ENCODE measurements around the gene MARK2. TPM values are rescaled to one million over a fixed set of nuclear protein-coding genes. Genes with fewer than 3 reads are reported as not detected.

The MARK2 gene
- 10 to 100 TPM; 39.7 to 39.8 TPM for total RNA-seq
- 26.6 TPM for polyA plus RNA-seq (2013, experiment 1 of 2)
- 27.3 TPM for polyA plus RNA-seq (2013, experiment 2 of 2)
- long read RNA-seq, experiment 1, partial matches to known transcripts: 0 of 7 reads
- long read RNA-seq, experiment 1, other reads (novel, unspliced or antisense): 7 of 7 reads
- long read RNA-seq, experiment 2, full-length matches to known transcripts: 14 of 55 reads
- long read RNA-seq, experiment 2, partial matches to known transcripts: 6 of 55 reads
- long read RNA-seq, experiment 2, other reads (novel, unspliced or antisense): 35 of 55 reads
- long read RNA-seq, experiment 3, partial matches to known transcripts: 0 of 2 reads
- long read RNA-seq, experiment 3, other reads (novel, unspliced or antisense): 2 of 2 reads
- long read RNA-seq, experiment 4: 0 reads

GRCh38 chr11:63838678-63839507, at the start of gene MARK2:
TSS of gene MARK2 (plus strand) at chr11:63839110. CDS start at chr11:63839507, 397 bp downstream.
- 0 to 2% methylated on average over 18 to 100 of the region's 100 CpGs for WGBS, 2 experiments (ENCODE audit: insufficient coverage in 1 of 2, insufficient read length in 1 of 2)
- peaks cover 2% of the 10 kb centered on the region for H3K36me3 Mint-ChIP-seq (ENCODE audit: low read depth)
- H3K27me3 Mint-ChIP-seq (ENCODE audit: insufficient read depth): no peaks in the 10 kb centered on the region
- peak within 1 kb of the TSS; percentile 85 for H3K4me3 ChIP-seq (ENCODE audit: low read length)
- H3K4me1 Mint-ChIP-seq: peaks cover 44% of the 10 kb centered on the region
- peak within 1 kb of the TSS; percentile 21 for H3K27ac ChIP-seq (ENCODE audit: low read depth, low read length)
- H3K27ac Mint-ChIP-seq: peak within 1 kb of the TSS; percentile 86
- H3K4me1 ChIP-seq (ENCODE audit: control insufficient read depth, insufficient read depth, low read length): peaks cover 5% of the 10 kb centered on the region
- H3K9me3 ChIP-seq (ENCODE audit: control insufficient read depth, low read length): no peaks in the 10 kb centered on the region
- no peak for TF ChIP-seq CTCF (conservative IDR thresholded peaks at IDR 0.05)
- DNase-seq: peak; percentile 100
- H3K4me3 Mint-ChIP-seq: peak within 1 kb of the TSS; percentile 92
- H3K9ac ChIP-seq (ENCODE audit: extremely low read depth, low read length, poor library complexity, severe bottlenecking): peak within 1 kb of the TSS; percentile 80
- no peaks in the 10 kb centered on the region for H3K9me3 Mint-ChIP-seq
- no peaks in the 10 kb centered on the region for H3K27me3 ChIP-seq (ENCODE audit: control insufficient read depth, insufficient read depth, low read length, poor library complexity, severe bottlenecking)
- H3K36me3 ChIP-seq (ENCODE audit: control insufficient read depth, insufficient read depth, low read length): peaks cover 16% of the 10 kb centered on the region

DNA sequence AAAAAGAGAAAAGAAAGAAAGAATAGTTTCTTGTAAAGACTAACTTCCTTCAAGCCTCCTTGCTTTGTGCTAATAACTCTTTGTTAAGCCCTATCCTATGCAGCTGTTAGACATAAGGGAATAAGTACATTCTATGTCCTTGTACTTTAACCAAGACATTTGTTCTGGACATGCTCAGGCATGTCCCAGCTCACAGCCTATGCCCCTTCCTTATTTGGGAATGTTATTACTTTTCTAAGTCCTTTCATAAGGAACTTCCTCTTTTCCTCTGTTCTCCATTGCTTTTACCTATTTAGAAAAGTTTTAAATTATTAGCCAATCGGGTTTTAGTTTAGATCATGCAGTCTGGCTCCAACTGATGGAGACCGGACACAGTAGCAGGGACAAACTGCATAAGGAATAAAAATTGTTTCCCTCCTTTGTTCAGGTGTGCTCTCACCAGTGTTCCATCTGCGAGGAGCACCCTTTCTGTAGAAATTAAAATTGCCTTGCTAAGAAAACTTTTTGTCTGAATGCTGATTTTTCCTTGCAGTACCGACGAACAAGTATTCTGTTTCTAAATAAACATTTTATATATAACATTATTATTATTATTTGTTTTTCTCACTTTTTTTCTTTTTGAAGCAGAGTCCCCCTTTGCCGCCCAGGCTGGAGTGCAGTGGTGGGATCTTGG, 47.3 kb upstream of the MARK2 start:
- H3K4me3 Mint-ChIP-seq: no peak overlapping the region
- no peaks in the 10 kb centered on the region for H3K4me1 Mint-ChIP-seq
- Histone ChIP-seq H3K9ac (ENCODE audit: extremely low read depth, low read length, poor library complexity, severe bottlenecking) (no peak overlapping the region), H3K4me1 (ENCODE audit: control insufficient read depth, insufficient read depth, low read length) (no peaks in the 10 kb centered on the region), H3K27ac (ENCODE audit: low read depth, low read length) (no peak overlapping the region), H3K36me3 (ENCODE audit: control insufficient read depth, insufficient read depth, low read length) (no peaks in the 10 kb centered on the region), H3K9me3 (ENCODE audit: control insufficient read depth, low read length) (peaks cover 20% of the 10 kb centered on the region), H3K4me3 (ENCODE audit: low read length) (no peak overlapping the region), H3K27me3 (ENCODE audit: control insufficient read depth, insufficient read depth, low read length, poor library complexity, severe bottlenecking) (no peaks in the 10 kb centered on the region)
- no peak for DNase-seq
- H3K27me3 Mint-ChIP-seq (ENCODE audit: insufficient read depth): no peaks in the 10 kb centered on the region
- 89 to 92% methylated on average over 3 to 4 of the region's 6 CpGs for WGBS, 2 experiments (ENCODE audit: insufficient coverage in 1 of 2, insufficient read length in 1 of 2)
- TF ChIP-seq CTCF (conservative IDR thresholded peaks at IDR 0.05): no peak
- peaks cover 28% of the 10 kb centered on the region for H3K9me3 Mint-ChIP-seq
- H3K36me3 Mint-ChIP-seq (ENCODE audit: low read depth): no peaks in the 10 kb centered on the region
- H3K27ac Mint-ChIP-seq: no peak overlapping the region

DNA sequence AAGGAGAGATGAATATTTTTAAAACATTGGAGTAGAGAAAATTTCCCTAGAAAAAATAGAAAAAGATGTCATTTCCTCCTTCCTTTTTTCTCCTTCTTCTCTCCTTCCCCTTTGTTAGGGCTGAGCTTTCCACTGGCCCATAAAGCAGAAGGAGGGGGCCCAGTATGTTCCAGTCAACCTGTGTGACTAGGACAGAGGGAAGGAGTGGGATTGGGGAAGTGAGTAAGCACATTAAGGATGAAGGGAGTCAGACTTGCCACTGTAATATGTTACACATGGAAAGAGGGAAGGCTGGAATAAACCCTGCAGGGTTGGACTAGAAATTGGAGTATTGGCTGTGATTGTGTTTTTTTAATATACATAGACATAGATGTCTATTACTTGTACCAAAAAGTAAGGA, 45.7 kb upstream of the MARK2 start:
- no peak overlapping the region for H3K4me3 ChIP-seq (ENCODE audit: low read length)
- Mint-ChIP-seq H3K4me1 (no peaks in the 10 kb centered on the region), H3K36me3 (ENCODE audit: low read depth) (no peaks in the 10 kb centered on the region), H3K27ac (no peak overlapping the region), H3K9me3 (peaks cover 28% of the 10 kb centered on the region), H3K4me3 (no peak overlapping the region), H3K27me3 (ENCODE audit: insufficient read depth) (no peaks in the 10 kb centered on the region)
- no peak for TF ChIP-seq CTCF (conservative IDR thresholded peaks at IDR 0.05)
- no peaks in the 10 kb centered on the region for H3K4me1 ChIP-seq (ENCODE audit: control insufficient read depth, insufficient read depth, low read length)
- H3K27me3 ChIP-seq (ENCODE audit: control insufficient read depth, insufficient read depth, low read length, poor library complexity, severe bottlenecking): no peaks in the 10 kb centered on the region
- no peak for DNase-seq
- no peak overlapping the region for H3K9ac ChIP-seq (ENCODE audit: extremely low read depth, low read length, poor library complexity, severe bottlenecking)
- H3K36me3 ChIP-seq (ENCODE audit: control insufficient read depth, insufficient read depth, low read length): no peaks in the 10 kb centered on the region
- no peak overlapping the region for H3K27ac ChIP-seq (ENCODE audit: low read depth, low read length)
- H3K9me3 ChIP-seq (ENCODE audit: control insufficient read depth, low read length): peaks cover 20% of the 10 kb centered on the region

Data from endodermal cell (in vitro differentiated cells).